SU-DHL-6 (cell line): ENCODE data around the gene ZNF860.

Source experiments
- EZH2phosphoT487 ChIP-seq: fragments of 200-600 bp; sonication (generic), shearing (Covaris generic); conservative IDR thresholded peaks from 2 replicates; pipeline ENCODE4 v1.6.1; 2018; ENCODE audit warnings: mild to moderate bottlenecking, antibody characterized with exemption, low read length, moderate library complexity, mixed read lengths
- TF ChIP-seq, protein P1 (sequence below): fragments of 200-600 bp; sonication (generic); IDR thresholded peaks from one replicate; pipeline ENCODE4 v1.5.1; 2017; ENCODE audit warnings: antibody characterized with exemption, mild to moderate bottlenecking, low read length, moderate library complexity; ENCODE audit not compliant: insufficient read depth, poor library complexity, severe bottlenecking

DNA sequence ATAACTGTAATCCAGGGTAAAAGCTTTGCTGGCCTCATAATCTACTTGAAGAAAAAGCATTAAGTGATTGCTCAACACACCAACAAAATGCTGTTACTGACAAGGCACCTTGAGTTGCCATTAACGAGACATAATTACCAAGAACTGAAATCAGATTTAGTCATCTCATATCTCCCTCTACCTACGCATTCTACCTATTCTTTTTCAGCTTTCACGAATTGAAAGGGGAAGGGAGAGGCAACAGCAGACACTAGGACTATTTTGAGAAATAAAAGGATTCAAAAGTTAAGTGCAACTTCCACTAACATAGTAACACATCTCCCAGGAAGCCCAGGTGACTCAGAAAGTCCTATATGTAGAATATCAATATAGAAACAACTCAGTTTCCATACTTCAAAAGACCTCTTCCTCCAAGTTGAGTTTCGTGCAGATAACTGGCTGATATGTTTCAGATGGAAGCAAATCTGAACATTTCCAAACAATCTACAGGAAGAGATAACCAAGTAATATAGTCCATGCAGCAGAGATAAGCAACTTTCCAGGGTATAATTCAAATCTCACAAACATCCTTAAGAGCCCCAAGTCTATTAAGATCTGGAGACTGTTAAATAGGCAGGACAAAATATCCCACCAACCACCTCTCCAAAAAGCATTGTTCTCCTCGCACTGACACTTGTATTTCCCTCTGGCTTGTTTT is 2.4 kb upstream of the ZNF860 start:
- TF ChIP-seq, protein P1, sequence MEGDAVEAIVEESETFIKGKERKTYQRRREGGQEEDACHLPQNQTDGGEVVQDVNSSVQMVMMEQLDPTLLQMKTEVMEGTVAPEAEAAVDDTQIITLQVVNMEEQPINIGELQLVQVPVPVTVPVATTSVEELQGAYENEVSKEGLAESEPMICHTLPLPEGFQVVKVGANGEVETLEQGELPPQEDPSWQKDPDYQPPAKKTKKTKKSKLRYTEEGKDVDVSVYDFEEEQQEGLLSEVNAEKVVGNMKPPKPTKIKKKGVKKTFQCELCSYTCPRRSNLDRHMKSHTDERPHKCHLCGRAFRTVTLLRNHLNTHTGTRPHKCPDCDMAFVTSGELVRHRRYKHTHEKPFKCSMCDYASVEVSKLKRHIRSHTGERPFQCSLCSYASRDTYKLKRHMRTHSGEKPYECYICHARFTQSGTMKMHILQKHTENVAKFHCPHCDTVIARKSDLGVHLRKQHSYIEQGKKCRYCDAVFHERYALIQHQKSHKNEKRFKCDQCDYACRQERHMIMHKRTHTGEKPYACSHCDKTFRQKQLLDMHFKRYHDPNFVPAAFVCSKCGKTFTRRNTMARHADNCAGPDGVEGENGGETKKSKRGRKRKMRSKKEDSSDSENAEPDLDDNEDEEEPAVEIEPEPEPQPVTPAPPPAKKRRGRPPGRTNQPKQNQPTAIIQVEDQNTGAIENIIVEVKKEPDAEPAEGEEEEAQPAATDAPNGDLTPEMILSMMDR, result no peak
- no peak for TF ChIP-seq EZH2phosphoT487
